Measurements from ENCODE around the gene ARHGAP27. TPM values are rescaled to one million over a fixed set of nuclear protein-coding genes. Genes with fewer than 3 reads are reported as not detected.

Gene ARHGAP27
- total RNA-seq, 2 experiments from 2014 or later = 55.5 to 56.8 TPM

DNA sequence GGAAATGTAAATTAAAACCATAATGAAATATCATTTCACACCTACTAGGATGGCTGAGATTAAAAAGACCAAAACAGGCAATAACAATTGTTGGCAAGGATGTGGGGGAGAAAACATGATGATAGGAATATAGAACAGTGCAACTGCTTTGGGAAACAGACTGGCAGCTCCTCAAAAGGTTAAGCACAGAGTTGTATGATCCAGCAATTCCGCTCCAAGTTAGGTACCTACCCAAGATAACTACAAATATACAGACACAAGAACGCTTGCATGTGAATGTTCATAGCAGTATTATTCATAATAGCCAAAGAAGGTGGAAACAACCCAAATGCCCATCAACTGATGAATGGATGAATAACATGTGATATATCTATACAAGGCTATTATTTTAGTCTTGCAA is 80.8 kb downstream of the ARHGAP27 start:
- no peak overlapping the region for H2AFZ ChIP-seq (ENCODE audit: low read length)
- intact Hi-C loops (cut with micrococcal nuclease; ENCODE audit: unreplicated experiment) = no loop called here
- H4K20me1 ChIP-seq (ENCODE audit: insufficient read depth, low read length) = no peaks in the 10 kb centered on the region
- no peak overlapping the region for H3K27ac ChIP-seq (ENCODE audit: low read depth, low read length, poor library complexity, severe bottlenecking)
- no peaks in the 10 kb centered on the region for H3K9me2 ChIP-seq (ENCODE audit: insufficient read depth, low read length)
- TF ChIP-seq EZH2phosphoT487 (IDR thresholded peaks at IDR 0.05; ENCODE audit: borderline replicate concordance, low read depth, low read length) (no peak), CTCF (conservative IDR thresholded peaks at IDR 0.05; ENCODE audit: low read length) (no peak)
- no peaks in the 10 kb centered on the region for H3K36me3 ChIP-seq (ENCODE audit: insufficient read depth, low read length)
- CTCF ChIA-PET (ENCODE audit: unreplicated experiment) = no interaction called here
- no peaks in the 10 kb centered on the region for H3K79me2 ChIP-seq (ENCODE audit: insufficient read depth, low read depth, low read length)
- H3K4me1 ChIP-seq (ENCODE audit: insufficient read depth, low read length, poor library complexity, severe bottlenecking) = no peaks in the 10 kb centered on the region
- no TSS peak for BruUV-seq (replicated peaks)
- POLR2A ChIA-PET = no interaction called here
- no peak overlapping the region for H3K4me2 ChIP-seq (ENCODE audit: low read length)
- no peak overlapping the region for H3K4me3 ChIP-seq (ENCODE audit: low read depth, low read length, poor library complexity, severe bottlenecking)
- no peak for DNase-seq (ENCODE audit: low spot score)
- no peaks in the 10 kb centered on the region for H3K9me3 ChIP-seq (ENCODE audit: low read length)

DNA sequence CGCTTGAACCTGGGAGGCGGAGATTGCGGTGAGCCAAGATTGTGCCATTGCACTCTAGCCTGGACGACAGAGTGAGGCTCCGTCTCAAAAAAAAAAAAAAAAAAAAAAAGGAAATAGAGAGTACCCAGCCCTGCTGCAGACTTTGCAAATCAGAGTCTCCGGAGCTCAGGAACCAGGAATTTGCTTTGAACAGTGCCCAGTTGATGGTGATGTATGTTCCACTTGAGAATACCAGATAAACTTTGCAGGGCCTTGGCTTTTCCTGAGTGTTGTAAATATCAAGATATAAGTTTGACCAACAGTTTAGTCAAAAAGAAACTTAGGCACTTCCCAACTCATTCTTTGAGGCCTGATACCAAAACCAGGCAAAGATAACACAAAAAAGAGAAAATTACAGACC is 85.2 kb downstream of the ARHGAP27 start:
- Histone ChIP-seq H3K79me2 (ENCODE audit: insufficient read depth, low read depth, low read length) (no peaks in the 10 kb centered on the region), H2AFZ (ENCODE audit: low read length) (no peak overlapping the region), H3K9me2 (ENCODE audit: insufficient read depth, low read length) (no peaks in the 10 kb centered on the region), H3K4me2 (ENCODE audit: low read length) (no peak overlapping the region), H3K27ac (ENCODE audit: low read depth, low read length, poor library complexity, severe bottlenecking) (no peak overlapping the region), H3K9me3 (ENCODE audit: low read length) (no peaks in the 10 kb centered on the region), H4K20me1 (ENCODE audit: insufficient read depth, low read length) (no peaks in the 10 kb centered on the region), H3K36me3 (ENCODE audit: insufficient read depth, low read length) (no peaks in the 10 kb centered on the region), H3K4me3 (ENCODE audit: low read depth, low read length, poor library complexity, severe bottlenecking) (no peak overlapping the region), H3K4me1 (ENCODE audit: insufficient read depth, low read length, poor library complexity, severe bottlenecking) (no peaks in the 10 kb centered on the region)
- BruUV-seq (replicated peaks) = no TSS peak
- TF ChIP-seq EZH2phosphoT487 (IDR thresholded peaks at IDR 0.05; ENCODE audit: borderline replicate concordance, low read depth, low read length) = no peak
- no peak for TF ChIP-seq CTCF (conservative IDR thresholded peaks at IDR 0.05; ENCODE audit: low read length)
- CTCF ChIA-PET (ENCODE audit: unreplicated experiment) = no interaction called here
- POLR2A ChIA-PET = no interaction called here
- intact Hi-C loops (cut with micrococcal nuclease; ENCODE audit: unreplicated experiment) = no loop called here
- DNase-seq (ENCODE audit: low spot score) = no peak

DNA sequence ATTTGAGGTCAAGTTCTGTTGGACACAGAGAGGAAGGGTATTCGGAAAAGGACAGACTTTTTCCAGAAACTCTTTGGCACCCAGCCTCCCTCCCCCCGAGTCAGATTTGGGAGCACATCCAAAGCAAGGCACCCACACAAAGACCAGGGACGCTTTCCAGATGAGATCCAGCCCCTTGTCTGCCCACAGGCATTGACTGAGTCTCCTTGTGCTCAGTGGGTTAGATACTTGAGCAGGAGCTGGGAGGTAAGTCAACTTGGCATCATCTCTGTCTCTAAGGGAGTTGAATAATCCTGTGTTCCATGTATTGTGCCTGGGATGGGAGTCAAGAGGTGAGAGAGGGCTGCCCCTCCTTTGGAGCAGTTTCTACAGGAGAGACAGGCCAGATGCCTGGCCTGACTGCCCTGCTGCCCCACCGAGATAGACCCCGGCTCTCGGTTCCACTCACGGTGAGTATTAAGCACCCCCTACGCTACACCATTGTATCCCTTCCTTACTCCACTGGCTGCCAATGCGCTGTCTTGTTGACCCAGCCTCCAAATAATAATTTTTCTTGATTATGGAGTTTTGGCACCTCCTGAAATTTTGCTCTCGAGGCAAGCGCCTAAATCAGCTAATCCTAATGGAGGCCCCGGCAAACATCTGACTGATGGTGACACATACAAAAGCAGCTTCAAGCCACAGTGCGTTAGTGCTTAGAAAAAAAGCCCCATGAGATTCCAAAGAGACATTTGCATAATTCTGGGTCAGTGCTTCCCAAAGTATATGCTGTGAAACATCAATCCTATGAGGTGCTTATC is 86.3 kb downstream of the ARHGAP27 start:
- DNase-seq (ENCODE audit: low spot score) = no peak
- no peak overlapping the region for H3K27ac ChIP-seq (ENCODE audit: low read depth, low read length, poor library complexity, severe bottlenecking)
- no TSS peak for BruUV-seq (replicated peaks)

More for the DNA sequence above, 86.3 kb downstream of the ARHGAP27 start:
- Histone ChIP-seq H3K9me3 (ENCODE audit: low read length) (no peaks in the 10 kb centered on the region), H3K79me2 (ENCODE audit: insufficient read depth, low read depth, low read length) (no peaks in the 10 kb centered on the region), H4K20me1 (ENCODE audit: insufficient read depth, low read length) (no peaks in the 10 kb centered on the region), H3K4me3 (ENCODE audit: low read depth, low read length, poor library complexity, severe bottlenecking) (no peak overlapping the region), H3K9me2 (ENCODE audit: insufficient read depth, low read length) (no peaks in the 10 kb centered on the region), H3K36me3 (ENCODE audit: insufficient read depth, low read length) (no peaks in the 10 kb centered on the region), H3K4me1 (ENCODE audit: insufficient read depth, low read length, poor library complexity, severe bottlenecking) (no peaks in the 10 kb centered on the region), H2AFZ (ENCODE audit: low read length) (no peak overlapping the region), H3K4me2 (ENCODE audit: low read length) (no peak overlapping the region)
- ChIA-PET POLR2A (interaction anchor here (1.4 kb wide), 1 partner anchor 12 kb away, joined by 3 read pairs; no protein-coding TSS in a partner anchor), CTCF (ENCODE audit: unreplicated experiment) (no interaction called here)
- intact Hi-C loops (cut with micrococcal nuclease; ENCODE audit: unreplicated experiment) = no loop called here
- no peak for TF ChIP-seq EZH2phosphoT487 (IDR thresholded peaks at IDR 0.05; ENCODE audit: borderline replicate concordance, low read depth, low read length)
- TF ChIP-seq CTCF (conservative IDR thresholded peaks at IDR 0.05; ENCODE audit: low read length) = no peak

All from OCI-LY7 (cell line).